ENCODE data around the gene FOXN3. TPM values are rescaled to one million over a fixed set of nuclear protein-coding genes. Genes with fewer than 3 reads are reported as not detected.

Gene FOXN3
- total and polyA plus RNA-seq, 3 experiments from 2014 or later: 73.9 to 136 (median 74.8) TPM

DNA sequence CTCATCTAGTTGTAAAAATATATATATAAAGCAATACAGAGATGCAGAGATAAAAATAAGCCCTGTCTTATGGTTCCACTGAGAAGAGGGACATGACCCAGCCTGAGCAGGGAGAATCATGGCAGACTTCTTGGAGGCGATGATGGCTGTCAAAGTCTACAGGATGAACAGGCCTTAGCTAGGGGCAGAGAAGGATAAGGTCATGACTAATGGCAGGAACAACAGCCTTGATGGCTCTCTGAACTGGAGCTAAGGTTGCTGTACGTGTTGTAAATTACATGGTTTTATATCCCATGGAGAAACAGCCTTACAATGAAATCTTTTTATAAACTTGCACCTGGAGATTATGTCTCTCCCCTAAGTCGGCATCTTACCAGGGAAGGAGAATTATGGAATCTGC, 32.4 kb downstream of the FOXN3 start:
- Mint-ChIP-seq H3K27ac (peak overlapping the region in 2 of 8 donors; percentile 58 to 88), H3K4me3 (no peak overlapping the region), H3K36me3 (peaks cover 11 to 26% (median 12%) of the 10 kb centered on the region in 3 donors), H3K4me1 (peaks cover 53 to 80% (median 73%) of the 10 kb centered on the region in 3 donors), H3K9me3 (peaks cover 4 to 7% (median 5%) of the 10 kb centered on the region in 5 donors), H3K27me3 (peaks cover 0 to 2% of the 10 kb centered on the region in 2 donors)
- no peak for DNase-seq
- Histone ChIP-seq H3K9me3 (ENCODE audit: low read length) (no peaks in the 10 kb centered on the region), H3K4me1 (ENCODE audit: insufficient read depth, low read length) (peaks cover 9% of the 10 kb centered on the region), H3K36me3 (ENCODE audit: insufficient read depth, low read length) (no peaks in the 10 kb centered on the region), H3K27ac (ENCODE audit: low read depth, low read length) (no peak overlapping the region), H3K27me3 (ENCODE audit: insufficient read depth, low read length, poor library complexity, severe bottlenecking) (no peaks in the 10 kb centered on the region), H3K4me3 (ENCODE audit: low read length) (no peak overlapping the region)
- ChIA-PET POLR2A (no interaction called here), CTCF (no interaction called here)

DNA sequence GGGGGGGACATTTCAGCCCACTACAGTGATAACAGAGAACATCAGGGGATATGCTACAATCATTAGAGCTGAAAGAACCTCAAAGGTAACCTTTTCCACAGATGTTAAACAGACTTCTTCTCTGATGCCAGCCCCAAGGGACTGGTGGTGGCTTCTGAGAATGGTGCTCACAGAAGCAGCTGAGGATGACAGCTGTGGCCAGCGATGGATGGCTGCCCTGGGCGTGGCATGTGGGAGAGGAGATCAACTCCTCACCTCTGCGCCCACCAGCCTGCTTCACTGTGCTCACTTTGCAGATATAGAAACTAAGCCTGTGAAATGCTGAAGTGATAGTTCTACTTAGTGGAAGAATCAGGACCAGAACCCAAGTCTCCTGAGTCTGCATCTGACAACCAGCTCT, 33.0 kb downstream of the FOXN3 start:
- Histone ChIP-seq H3K27ac (ENCODE audit: low read depth, low read length) (no peak overlapping the region), H3K9me3 (ENCODE audit: low read length) (no peaks in the 10 kb centered on the region), H3K4me3 (ENCODE audit: low read length) (no peak overlapping the region), H3K36me3 (ENCODE audit: insufficient read depth, low read length) (no peaks in the 10 kb centered on the region), H3K4me1 (ENCODE audit: insufficient read depth, low read length) (peaks cover 9% of the 10 kb centered on the region), H3K27me3 (ENCODE audit: insufficient read depth, low read length, poor library complexity, severe bottlenecking) (no peaks in the 10 kb centered on the region)
- DNase-seq: no peak
- ChIA-PET CTCF (no interaction called here), POLR2A (no interaction called here)
- Mint-ChIP-seq H3K36me3 (peaks cover 11 to 29% (median 12%) of the 10 kb centered on the region in 3 donors), H3K9me3 (peaks cover 4 to 7% (median 5%) of the 10 kb centered on the region in 5 donors), H3K4me1 (peaks cover 51 to 77% (median 69%) of the 10 kb centered on the region in 3 donors), H3K27me3 (peaks cover 0 to 2% of the 10 kb centered on the region in 2 donors), H3K27ac (peak overlapping the region in 4 of 8 donors; percentile 15 to 58 (median 36)), H3K4me3 (no peak overlapping the region)

DNA sequence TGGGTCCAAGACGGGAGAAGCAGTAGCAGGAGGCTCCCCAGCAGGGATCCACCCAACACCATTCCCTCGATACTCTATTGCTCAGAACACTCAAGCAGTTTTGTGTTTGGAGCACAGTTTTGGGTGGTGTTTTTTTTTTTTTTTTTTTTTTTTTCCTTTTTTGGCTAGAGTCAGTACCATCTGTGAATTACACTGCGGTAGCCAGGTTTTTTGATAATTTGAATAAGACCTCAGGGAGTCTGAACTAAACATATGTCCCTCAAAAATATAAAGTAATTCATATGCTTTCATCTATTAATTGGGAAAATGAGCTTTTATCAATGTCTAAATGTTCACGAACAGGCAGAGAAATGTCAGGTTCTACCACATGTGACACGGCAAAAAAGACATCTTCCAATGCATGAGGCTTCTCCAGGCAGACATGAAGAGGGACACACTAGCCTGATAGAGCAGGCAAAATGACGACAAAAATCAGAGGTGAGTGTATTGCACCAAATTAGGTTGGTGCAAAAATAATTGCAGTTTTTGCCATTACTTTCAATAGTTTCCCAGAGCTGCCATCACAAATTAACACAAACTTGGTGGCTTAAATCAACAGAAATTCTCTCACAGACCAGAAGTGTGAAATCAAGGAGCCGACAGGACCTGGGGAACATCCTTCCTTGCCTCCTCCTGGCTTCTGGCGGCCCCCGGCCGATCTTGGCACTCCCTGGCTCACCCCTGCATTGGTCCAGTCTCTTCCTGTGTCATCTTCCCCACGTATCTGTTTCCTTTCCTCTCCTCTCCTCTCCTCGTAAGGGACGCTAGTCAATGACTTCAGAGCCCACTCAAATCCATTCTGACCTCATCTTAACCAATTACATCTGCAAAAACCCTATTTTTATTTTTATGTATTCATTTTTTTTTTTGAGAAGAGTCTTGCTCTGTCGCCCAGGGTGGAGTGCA, 33.9 kb downstream of the FOXN3 start:
- Histone ChIP-seq H3K27me3 (ENCODE audit: insufficient read depth, low read length, poor library complexity, severe bottlenecking) (no peaks in the 10 kb centered on the region), H3K4me1 (ENCODE audit: insufficient read depth, low read length) (peaks cover 9% of the 10 kb centered on the region), H3K4me3 (ENCODE audit: low read length) (no peak overlapping the region), H3K9me3 (ENCODE audit: low read length) (no peaks in the 10 kb centered on the region), H3K27ac (ENCODE audit: low read depth, low read length) (no peak overlapping the region), H3K36me3 (ENCODE audit: insufficient read depth, low read length) (no peaks in the 10 kb centered on the region)
- ChIA-PET CTCF (no interaction called here), POLR2A (no interaction called here)
- H3K27ac Mint-ChIP-seq: peak overlapping the region in 6 of 8 donors; percentile 4 to 78 (median 20)
- H3K9me3 Mint-ChIP-seq: peaks cover 4 to 7% (median 5%) of the 10 kb centered on the region in 5 donors
- peaks cover 12 to 29% (median 13%) of the 10 kb centered on the region in 3 donors for H3K36me3 Mint-ChIP-seq
- no peak for DNase-seq
- H3K27me3 Mint-ChIP-seq: peaks cover 0 to 1% of the 10 kb centered on the region in 2 donors
- no peak overlapping the region for H3K4me3 Mint-ChIP-seq
- H3K4me1 Mint-ChIP-seq: peaks cover 53 to 76% (median 67%) of the 10 kb centered on the region in 3 donors

DNA sequence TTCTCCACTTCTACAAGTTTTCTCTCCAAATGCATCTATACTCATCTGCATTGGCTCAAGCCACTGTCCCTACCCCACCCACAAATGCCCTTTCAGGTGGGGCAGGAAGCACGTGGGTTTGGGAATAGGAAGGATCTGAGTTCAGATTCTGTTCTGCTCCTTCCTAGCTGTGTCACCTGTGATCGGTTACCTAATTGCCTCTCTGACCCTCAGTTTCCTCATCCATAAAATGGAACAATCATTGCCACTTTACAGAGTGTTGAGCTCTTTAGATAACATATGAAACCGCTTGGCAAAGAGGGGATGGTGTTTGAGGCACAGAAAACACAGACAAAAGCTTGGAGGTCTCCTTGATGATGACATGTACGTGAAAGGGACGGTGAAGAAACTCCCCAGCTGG, 34.5 kb downstream of the FOXN3 start:
- no peaks in the 10 kb centered on the region for H3K27me3 Mint-ChIP-seq
- POLR2A ChIA-PET: no interaction called here
- peaks cover 4 to 7% (median 5%) of the 10 kb centered on the region in 5 donors for H3K9me3 Mint-ChIP-seq
- Histone ChIP-seq H3K9me3 (ENCODE audit: low read length) (no peaks in the 10 kb centered on the region), H3K27me3 (ENCODE audit: insufficient read depth, low read length, poor library complexity, severe bottlenecking) (no peaks in the 10 kb centered on the region), H3K4me3 (ENCODE audit: low read length) (no peak overlapping the region), H3K4me1 (ENCODE audit: insufficient read depth, low read length) (peaks cover 9% of the 10 kb centered on the region), H3K36me3 (ENCODE audit: insufficient read depth, low read length) (no peaks in the 10 kb centered on the region), H3K27ac (ENCODE audit: low read depth, low read length) (no peak overlapping the region)
- peak overlapping the region in 3 of 8 donors; percentile 25 to 78 (median 53) for H3K27ac Mint-ChIP-seq
- H3K36me3 Mint-ChIP-seq: peaks cover 12 to 28% (median 16%) of the 10 kb centered on the region in 3 donors
- H3K4me3 Mint-ChIP-seq: no peak overlapping the region
- DNase-seq: no peak
- CTCF ChIA-PET: no interaction called here
- peaks cover 54 to 77% (median 67%) of the 10 kb centered on the region in 3 donors for H3K4me1 Mint-ChIP-seq

DNA sequence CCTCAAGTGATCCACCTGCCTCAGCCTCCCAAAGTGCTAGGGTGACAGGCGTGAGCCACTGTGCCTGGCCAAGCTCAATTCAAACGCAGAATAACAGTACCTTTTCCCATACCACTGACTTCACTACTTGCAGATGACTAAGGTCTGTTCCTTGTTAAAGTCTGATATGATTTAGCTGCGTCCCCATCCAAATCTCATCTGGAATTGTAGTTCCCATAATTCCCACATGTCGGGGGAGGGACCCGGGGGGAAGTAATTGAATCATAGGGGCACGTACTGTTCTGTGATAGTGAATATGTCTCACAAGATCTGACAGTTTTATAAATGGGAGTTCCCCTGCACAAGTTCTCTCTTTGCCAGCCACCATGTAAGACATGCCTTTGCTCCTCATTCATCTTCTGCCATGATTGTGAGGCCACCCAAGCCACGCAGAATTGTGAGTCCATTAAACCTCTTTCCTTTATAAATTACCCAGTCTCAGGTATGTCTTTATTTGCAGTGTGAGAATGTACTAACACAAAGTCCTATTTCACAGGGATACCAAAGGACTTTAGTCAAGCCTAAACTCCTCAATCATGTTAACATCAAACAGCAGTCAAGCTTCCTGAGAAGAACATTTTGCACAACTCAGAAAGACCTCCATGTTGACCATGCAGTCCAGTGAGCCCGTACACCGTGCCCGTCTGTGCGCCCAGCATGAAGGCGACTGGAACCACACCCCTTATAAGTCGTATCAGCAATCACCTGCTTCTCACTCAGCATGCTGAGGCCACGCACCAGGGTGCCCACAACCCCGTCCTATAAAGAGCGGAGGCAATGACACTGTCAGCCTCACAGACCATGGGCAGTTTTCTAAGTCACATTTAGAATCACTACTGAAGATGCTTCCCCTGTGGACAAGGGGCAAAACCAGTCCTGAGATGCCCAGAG, 36.9 kb downstream of the FOXN3 start:
- Histone ChIP-seq H3K4me1 (ENCODE audit: insufficient read depth, low read length) (no peaks in the 10 kb centered on the region), H3K27me3 (ENCODE audit: insufficient read depth, low read length, poor library complexity, severe bottlenecking) (no peaks in the 10 kb centered on the region), H3K27ac (ENCODE audit: low read depth, low read length) (no peak overlapping the region), H3K4me3 (ENCODE audit: low read length) (no peak overlapping the region), H3K9me3 (ENCODE audit: low read length) (no peaks in the 10 kb centered on the region), H3K36me3 (ENCODE audit: insufficient read depth, low read length) (no peaks in the 10 kb centered on the region)
- Mint-ChIP-seq H3K9me3 (peaks cover 4 to 7% (median 5%) of the 10 kb centered on the region in 5 donors), H3K27ac (peak overlapping the region in 4 of 8 donors; percentile 33 to 77 (median 42)), H3K36me3 (peaks cover 12 to 28% (median 18%) of the 10 kb centered on the region in 3 donors), H3K4me3 (no peak overlapping the region), H3K4me1 (peaks cover 50 to 74% (median 65%) of the 10 kb centered on the region in 3 donors), H3K27me3 (no peaks in the 10 kb centered on the region)
- no peak for DNase-seq
- POLR2A ChIA-PET: no interaction called here
- CTCF ChIA-PET: no interaction called here

DNA sequence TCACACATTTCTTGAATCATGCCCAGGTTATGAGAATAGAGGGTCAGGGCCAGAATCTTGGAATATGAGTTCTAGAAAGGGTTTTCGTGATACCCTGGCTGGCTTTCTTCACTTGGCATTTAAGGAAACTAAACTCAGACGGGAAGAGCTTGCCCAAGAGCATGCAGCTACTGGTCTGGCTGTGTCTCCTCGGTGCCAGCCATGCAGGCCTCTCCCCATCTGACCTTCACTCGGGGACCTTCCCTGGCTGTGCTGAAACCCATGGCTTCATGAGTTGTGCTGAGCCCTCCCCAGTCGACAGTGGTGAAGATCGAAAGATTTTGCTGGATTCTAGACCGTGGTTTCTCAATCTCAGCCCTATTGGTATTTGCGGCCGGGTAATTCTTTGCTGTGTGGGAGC, 38.0 kb downstream of the FOXN3 start:
- Mint-ChIP-seq H3K9me3 (peaks cover 4 to 7% (median 5%) of the 10 kb centered on the region in 5 donors), H3K4me3 (no peak overlapping the region), H3K4me1 (peaks cover 46 to 73% (median 56%) of the 10 kb centered on the region in 3 donors), H3K36me3 (peaks cover 12 to 29% (median 16%) of the 10 kb centered on the region in 3 donors), H3K27me3 (no peaks in the 10 kb centered on the region), H3K27ac (peak overlapping the region in 5 of 8 donors; percentile 15 to 88 (median 23))
- ChIA-PET CTCF (no interaction called here), POLR2A (interaction anchor here (0.7 kb wide), 1 partner anchor 402 kb away, joined by 3 read pairs; no protein-coding TSS in a partner anchor)
- no peak overlapping the region for H3K27ac ChIP-seq (ENCODE audit: low read depth, low read length)
- no peak for DNase-seq
- no peaks in the 10 kb centered on the region for H3K4me1 ChIP-seq (ENCODE audit: insufficient read depth, low read length)
- H3K4me3 ChIP-seq (ENCODE audit: low read length): no peak overlapping the region
- no peaks in the 10 kb centered on the region for H3K36me3 ChIP-seq (ENCODE audit: insufficient read depth, low read length)
- no peaks in the 10 kb centered on the region for H3K9me3 ChIP-seq (ENCODE audit: low read length)
- no peaks in the 10 kb centered on the region for H3K27me3 ChIP-seq (ENCODE audit: insufficient read depth, low read length, poor library complexity, severe bottlenecking)

DNA sequence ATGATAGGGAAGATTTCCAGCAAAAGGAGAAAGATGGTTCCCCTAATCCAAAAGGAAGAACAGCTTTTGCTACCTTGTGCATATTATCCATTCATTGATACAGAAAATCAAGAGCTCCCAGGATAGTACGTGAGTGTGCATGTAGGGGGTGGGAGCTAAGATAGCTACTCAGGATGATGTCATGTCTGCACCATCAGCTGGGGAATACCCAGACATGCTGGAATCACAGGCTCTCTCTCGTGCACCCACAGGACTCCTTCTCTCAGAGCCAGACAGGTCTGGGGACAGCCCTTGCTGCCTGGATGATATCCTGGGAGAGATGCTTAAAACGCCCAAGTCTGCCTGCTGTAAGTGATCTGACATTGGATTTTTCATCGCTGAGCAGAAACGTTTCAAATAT, 38.9 kb downstream of the FOXN3 start:
- POLR2A ChIA-PET: no interaction called here
- peaks cover 4 to 7% (median 5%) of the 10 kb centered on the region in 5 donors for H3K9me3 Mint-ChIP-seq
- peak overlapping the region in 7 of 8 donors; percentile 6 to 88 (median 54) for H3K27ac Mint-ChIP-seq
- Histone ChIP-seq H3K36me3 (ENCODE audit: insufficient read depth, low read length) (no peaks in the 10 kb centered on the region), H3K27me3 (ENCODE audit: insufficient read depth, low read length, poor library complexity, severe bottlenecking) (no peaks in the 10 kb centered on the region), H3K4me1 (ENCODE audit: insufficient read depth, low read length) (peaks cover 7% of the 10 kb centered on the region), H3K9me3 (ENCODE audit: low read length) (no peaks in the 10 kb centered on the region), H3K4me3 (ENCODE audit: low read length) (no peak overlapping the region), H3K27ac (ENCODE audit: low read depth, low read length) (no peak overlapping the region)
- DNase-seq: no peak
- H3K4me3 Mint-ChIP-seq: no peak overlapping the region
- H3K27me3 Mint-ChIP-seq: no peaks in the 10 kb centered on the region
- peaks cover 48 to 73% (median 56%) of the 10 kb centered on the region in 3 donors for H3K4me1 Mint-ChIP-seq
- peaks cover 12 to 28% (median 14%) of the 10 kb centered on the region in 3 donors for H3K36me3 Mint-ChIP-seq
- CTCF ChIA-PET: no interaction called here

Measured in CD8-positive, alpha-beta memory T cell (primary cell).